Psoas muscle (tissue), 8 donors: Measurements from ENCODE around the gene UTP25. TPM values are rescaled to one million over a fixed set of nuclear protein-coding genes. Genes with fewer than 3 reads are reported as not detected.

ENCODE experiments used
- ATAC-seq, 4 donors: fragments of 200-7000 bp; cut with Tn5 transposase; one replicate each; pipeline ENCODE4 v1.9.1; 2020; ENCODE audit warnings: moderate library complexity in 3 of 4, mild to moderate bottlenecking in 2 of 4
- DNase-seq, 2 donors: peaks; one replicate each; pipeline ENCODE4 v3.0.0-alpha.2; 2020
- H3K27ac ChIP-seq: fragments of 200-600 bp; one replicate; pipeline ENCODE4 v1.8.0; 2022
- H3K27me3 ChIP-seq, 3 donors: fragments of 200-600 bp in 1 of 3; one replicate each; pipeline versions ENCODE4 v1.6.1 to v1.8.0; 2013 to 2022; ENCODE audit warnings: low read length in 2 of 3, mild to moderate bottlenecking in 2 of 3, moderate library complexity in 1 of 3; ENCODE audit not compliant: insufficient read depth in 3 of 3
- H3K36me3 ChIP-seq, 2 donors: fragments of 200-600 bp in 1 of 2; one replicate each; pipeline versions ENCODE4 v1.6.1 to v1.8.0; 2013 to 2022; ENCODE audit warnings: low read depth in 1 of 2, mild to moderate bottlenecking in 1 of 2, moderate library complexity in 1 of 2; ENCODE audit not compliant: insufficient read depth in 1 of 2
- H3K4me1 ChIP-seq: fragments of 200-600 bp; one replicate; pipeline ENCODE4 v1.8.0; 2022
- H3K4me3 ChIP-seq: fragments of 200-600 bp; one replicate; pipeline ENCODE4 v1.8.0; 2022; ENCODE audit warnings: mild to moderate bottlenecking
- H3K9me3 ChIP-seq: fragments of 200-600 bp; one replicate; pipeline ENCODE4 v1.8.0; 2022
- WGBS, 3 donors: extraction: QIAGEN DNeasy Blood & Tissue Kit; methylation state at CpG; one replicate each; pipeline versions ENCODE4 v1.1.6 to v1.1.7; 2013; 5-methylcytosine and 5-hydroxymethylcytosine counted together
- intact Hi-C, 2 donors: fragments of 100-400 bp; cut with DNase I; formaldehyde crosslinking; loops; one replicate each; pipeline versions ENCODE4 v1.11.0 to v1.14.2; 2022
- polyA plus RNA-seq, 3 donors: library from polyadenylated mRNA; stranded (reverse); fragments of 200-250 nt; gene quantifications; one replicate each; pipeline ENCODE4 v1.2.3, GENCODE V29; 2013
- total RNA-seq, 4 donors: library from RNA; stranded (reverse); fragmentation: NEBNext Ultra II Directional in 2 of 4; extraction: Animal tissue kit (Norgen Biotek cat#: 25700) in 2 of 4; gene quantifications; one replicate each; pipeline versions ENCODE4 v1.2.1 to v1.2.4, GENCODE V29; 2021 to 2023
- TF ChIP-seq, protein P1 (sequence below): fragments of 200-600 bp; IDR thresholded peaks from one replicate; pipeline ENCODE4 v1.8.0; 2022; ENCODE audit warnings: antibody characterized with exemption
- donor health status: healthy with polysubstance abuse.
- donor health status: DM: no; HTN: no; CAD: no; lungs with moderate emphysema.
- donor health status: Bipolar disorder and iron deficiency.
- donor health status: healthy.
- donor health status: DM: yes; HTN: yes; CAD: no.
- donor health status: DM: no; HTN: no; CAD: no.
- donor health status: DM: no; HTN: no; CAD: no.
- donor health status: DM: yes; HTN: yes; CAD: no.

The UTP25 gene
- total and polyA plus RNA-seq, 7 donors, result 1.9 to 5.4 (median 3.9) TPM

DNA sequence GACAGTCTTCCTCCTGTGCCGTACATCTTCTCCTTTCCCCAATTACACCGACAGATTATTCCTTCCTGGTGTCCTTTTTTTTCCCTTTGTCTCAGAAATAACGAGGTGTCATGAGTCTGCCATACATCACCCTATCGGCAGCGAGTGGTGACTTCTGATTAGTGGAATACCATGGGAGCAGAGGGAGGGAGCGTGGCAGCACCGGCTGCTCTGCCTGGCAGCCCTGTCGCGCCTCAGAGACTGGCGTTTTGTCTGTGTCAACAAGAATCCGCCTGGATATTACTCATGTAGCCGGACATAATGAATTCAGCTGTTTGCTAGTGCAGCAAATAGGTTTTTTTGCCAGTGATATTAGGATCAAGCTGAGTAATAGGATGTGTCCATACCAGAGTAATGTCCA, 51.8 kb downstream of the UTP25 start:
- DNase-seq (no peak), ATAC-seq (no peak)
- Histone ChIP-seq H3K36me3 (no peaks in the 10 kb centered on the region), H3K27ac (no peak overlapping the region), H3K9me3 (no peaks in the 10 kb centered on the region), H3K4me3 (no peak overlapping the region), H3K27me3 (peaks cover 0 to 20% (median 0%) of the 10 kb centered on the region in 3 donors), H3K4me1 (no peaks in the 10 kb centered on the region)
- TF ChIP-seq, protein P1, sequence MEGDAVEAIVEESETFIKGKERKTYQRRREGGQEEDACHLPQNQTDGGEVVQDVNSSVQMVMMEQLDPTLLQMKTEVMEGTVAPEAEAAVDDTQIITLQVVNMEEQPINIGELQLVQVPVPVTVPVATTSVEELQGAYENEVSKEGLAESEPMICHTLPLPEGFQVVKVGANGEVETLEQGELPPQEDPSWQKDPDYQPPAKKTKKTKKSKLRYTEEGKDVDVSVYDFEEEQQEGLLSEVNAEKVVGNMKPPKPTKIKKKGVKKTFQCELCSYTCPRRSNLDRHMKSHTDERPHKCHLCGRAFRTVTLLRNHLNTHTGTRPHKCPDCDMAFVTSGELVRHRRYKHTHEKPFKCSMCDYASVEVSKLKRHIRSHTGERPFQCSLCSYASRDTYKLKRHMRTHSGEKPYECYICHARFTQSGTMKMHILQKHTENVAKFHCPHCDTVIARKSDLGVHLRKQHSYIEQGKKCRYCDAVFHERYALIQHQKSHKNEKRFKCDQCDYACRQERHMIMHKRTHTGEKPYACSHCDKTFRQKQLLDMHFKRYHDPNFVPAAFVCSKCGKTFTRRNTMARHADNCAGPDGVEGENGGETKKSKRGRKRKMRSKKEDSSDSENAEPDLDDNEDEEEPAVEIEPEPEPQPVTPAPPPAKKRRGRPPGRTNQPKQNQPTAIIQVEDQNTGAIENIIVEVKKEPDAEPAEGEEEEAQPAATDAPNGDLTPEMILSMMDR, result no peak
- WGBS, 3 donors, result 42 to 54% (median 45%) methylated on average over 12 of the region's 12 CpGs
- intact Hi-C loops, result no loop called here

DNA sequence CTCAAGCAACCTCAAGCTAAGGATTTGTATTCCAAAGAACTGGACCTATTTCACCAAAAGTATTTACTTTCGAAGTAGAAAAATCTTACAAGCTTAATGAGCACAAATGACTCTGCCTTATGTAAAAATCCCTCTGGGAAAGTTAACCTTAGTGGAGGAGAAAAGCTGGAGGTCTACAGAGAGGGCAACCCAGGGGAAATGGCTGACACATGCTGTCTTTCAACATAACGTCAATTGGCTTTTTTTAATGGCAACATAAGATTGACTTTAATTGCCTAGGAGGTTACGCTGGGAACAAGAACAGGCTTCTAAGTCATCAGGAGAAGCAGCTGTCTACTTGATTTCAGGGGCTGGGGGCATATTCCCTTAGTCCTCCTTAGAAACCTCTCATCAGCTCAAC, 52.3 kb downstream of the UTP25 start:
- Histone ChIP-seq H3K27me3 (peaks cover 0 to 21% (median 0%) of the 10 kb centered on the region in 3 donors), H3K36me3 (no peaks in the 10 kb centered on the region), H3K27ac (no peak overlapping the region), H3K9me3 (no peaks in the 10 kb centered on the region), H3K4me1 (no peaks in the 10 kb centered on the region), H3K4me3 (no peak overlapping the region)
- TF ChIP-seq, protein P1, result no peak
- no peak for DNase-seq
- no peak for ATAC-seq
- intact Hi-C loops, result no loop called here
- WGBS, 3 donors, result 46 to 49% (median 46%) methylated on average over 3 of the region's 3 CpGs

DNA sequence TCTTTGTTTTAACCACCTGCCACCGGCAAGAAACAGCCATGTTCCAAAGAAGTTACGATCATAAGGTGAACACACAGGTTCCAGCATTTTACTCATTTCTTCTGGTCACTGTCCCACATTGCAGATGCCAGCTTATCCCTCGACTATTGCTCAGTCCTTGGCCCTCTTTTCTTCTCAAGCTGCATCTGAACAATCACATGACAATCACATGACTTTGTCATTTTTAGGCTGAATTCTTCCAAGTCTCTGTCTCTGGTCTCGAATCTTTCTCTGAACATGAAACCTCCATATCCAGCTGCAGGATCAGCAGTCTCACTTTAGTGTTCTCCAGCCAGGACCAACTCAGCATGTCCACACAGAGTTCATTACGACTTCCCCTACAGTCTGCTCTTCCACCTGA, 53.8 kb downstream of the UTP25 start:
- no peak for ATAC-seq
- WGBS, 3 donors, result 73 to 81% (median 75%) methylated on average over 5 of the region's 5 CpGs
- H3K36me3 ChIP-seq, result no peaks in the 10 kb centered on the region

DNA sequence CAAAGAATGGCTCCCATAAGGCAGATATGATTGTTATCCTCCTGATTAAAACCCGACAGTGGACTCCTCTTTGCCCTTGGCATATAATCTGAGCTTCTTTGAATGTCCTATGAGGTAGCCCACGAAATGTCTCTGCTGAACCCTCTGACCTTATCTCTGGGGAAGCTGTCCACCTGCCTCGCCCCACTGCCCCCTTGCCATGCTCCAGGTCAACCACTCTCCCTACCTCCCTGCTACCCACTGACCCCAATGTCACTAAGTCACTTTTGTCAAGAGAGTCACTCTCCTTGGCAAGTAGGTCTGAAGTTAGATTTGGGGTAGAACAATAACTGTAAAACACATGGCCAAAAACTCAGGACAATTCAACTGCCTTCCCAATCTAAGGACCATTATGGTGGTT, 54.5 kb downstream of the UTP25 start:
- no peak overlapping the region for H3K27ac ChIP-seq
- DNase-seq (no peak), ATAC-seq (no peak)
- TF ChIP-seq, protein P1, result no peak
- no peaks in the 10 kb centered on the region for H3K36me3 ChIP-seq
- no peaks in the 10 kb centered on the region for H3K9me3 ChIP-seq
- peaks cover 0 to 25% (median 6%) of the 10 kb centered on the region in 3 donors for H3K27me3 ChIP-seq
- H3K4me3 ChIP-seq, result no peak overlapping the region
- H3K4me1 ChIP-seq, result no peaks in the 10 kb centered on the region
- intact Hi-C loops, result no loop called here
- WGBS, 3 donors, result 68 to 81% (median 76%) methylated on average over 3 of the region's 3 CpGs

More for the DNA sequence above, 53.8 kb downstream of the UTP25 start:
- intact Hi-C loops, result no loop called here
- Histone ChIP-seq H3K4me1 (no peaks in the 10 kb centered on the region), H3K27me3 (peaks cover 0 to 21% (median 6%) of the 10 kb centered on the region in 3 donors), H3K9me3 (no peaks in the 10 kb centered on the region), H3K27ac (no peak overlapping the region), H3K4me3 (no peak overlapping the region)
- no peak for DNase-seq
- TF ChIP-seq, protein P1, result no peak

DNA sequence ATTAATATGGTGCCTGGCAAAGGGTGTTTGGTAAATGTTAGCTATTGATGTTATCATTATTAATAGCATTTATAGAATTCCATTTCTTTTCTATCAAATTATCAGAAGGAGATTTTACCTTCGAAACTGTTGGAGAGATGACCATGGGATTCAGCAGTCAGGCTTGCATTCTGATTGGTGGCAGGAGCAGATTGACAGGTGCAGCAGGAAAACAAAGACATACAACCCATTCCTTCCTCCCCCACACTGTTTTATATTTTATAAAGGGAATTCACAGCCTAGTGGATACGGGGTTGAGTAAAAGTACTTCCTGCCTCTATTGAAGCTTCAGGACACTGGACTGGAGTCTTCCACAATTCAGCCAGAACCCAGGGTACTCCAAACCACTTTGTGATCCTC, 55.2 kb downstream of the UTP25 start:
- Histone ChIP-seq H3K4me3 (no peak overlapping the region), H3K27ac (no peak overlapping the region), H3K27me3 (peaks cover 0 to 25% (median 8%) of the 10 kb centered on the region in 3 donors), H3K36me3 (no peaks in the 10 kb centered on the region), H3K4me1 (no peaks in the 10 kb centered on the region), H3K9me3 (no peaks in the 10 kb centered on the region)
- intact Hi-C loops, result no loop called here
- TF ChIP-seq, protein P1, result no peak
- no peak for DNase-seq
- ATAC-seq, result no peak
- 50 to 60% (median 54%) methylated on average over 2 of the region's 2 CpGs for WGBS, 3 donors
